ENCODE results near the gene TEX13B. TPM values are rescaled to one million over a fixed set of nuclear protein-coding genes. Genes with fewer than 3 reads are reported as not detected.

Gene TEX13B
- not detected for polyA plus RNA-seq (2012; ENCODE audit: insufficient read length, low read depth)

GRCh38 chrX:107982356-107982755, at the start of gene TEX13B:
TSS of gene TEX13B (minus strand) at chrX:107982370. CDS start at chrX:107982127, 243 bp downstream.
- TF ChIP-seq REST (IDR thresholded peaks at IDR 0.05; ENCODE audit: insufficient read depth in 1 of 2, low read depth in 2 of 2, low read length in 2 of 2) (no peak), SIN3A (IDR thresholded peaks at IDR 0.05; ENCODE audit: borderline replicate concordance, insufficient read depth, low read length) (no peak), TAF1 (IDR thresholded peaks at IDR 0.05; ENCODE audit: borderline replicate concordance, insufficient read depth, low read length) (no peak), POLR2AphosphoS5 (IDR thresholded peaks at IDR 0.05; ENCODE audit: low read depth, low read length) (no peak), FOXP2 (optimal IDR thresholded peaks at IDR 0.05; ENCODE audit: borderline replicate concordance, extremely low read depth, extremely low read length, insufficient read depth) (no peak)

- TF ChIP-seq SIN3A (IDR thresholded peaks at IDR 0.05; ENCODE audit: borderline replicate concordance, insufficient read depth, low read length) (no peak), POLR2AphosphoS5 (IDR thresholded peaks at IDR 0.05; ENCODE audit: low read depth, low read length) (no peak), FOXP2 (optimal IDR thresholded peaks at IDR 0.05; ENCODE audit: borderline replicate concordance, extremely low read depth, extremely low read length, insufficient read depth) (no peak), TAF1 (IDR thresholded peaks at IDR 0.05; ENCODE audit: borderline replicate concordance, insufficient read depth, low read length) (no peak), REST (IDR thresholded peaks at IDR 0.05; ENCODE audit: insufficient read depth in 1 of 2, low read depth in 2 of 2, low read length in 2 of 2) (no peak)
These were observed 48.0 kb upstream of the TEX13B start for GRCh38 chrX:108029928-108030711.

- no peak for TF ChIP-seq FOXP2 (optimal IDR thresholded peaks at IDR 0.05; ENCODE audit: borderline replicate concordance, extremely low read depth, extremely low read length, insufficient read depth)
- TF ChIP-seq SIN3A (IDR thresholded peaks at IDR 0.05; ENCODE audit: borderline replicate concordance, insufficient read depth, low read length) = no peak
- no peak for TF ChIP-seq TAF1 (IDR thresholded peaks at IDR 0.05; ENCODE audit: borderline replicate concordance, insufficient read depth, low read length)
- no peak for TF ChIP-seq REST (IDR thresholded peaks at IDR 0.05; ENCODE audit: insufficient read depth in 1 of 2, low read depth in 2 of 2, low read length in 2 of 2)
These were observed 46.7 kb upstream of the TEX13B start for GRCh38 chrX:108028854-108029253.

- TF ChIP-seq REST (IDR thresholded peaks at IDR 0.05; ENCODE audit: insufficient read depth in 1 of 2, low read depth in 2 of 2, low read length in 2 of 2) = no peak
These were observed 43.9 kb upstream of the TEX13B start for GRCh38 chrX:108025954-108026600.
